HepG2 (cell line): ENCODE results near the gene PRKG1. TPM values are rescaled to one million over a fixed set of nuclear protein-coding genes. Genes with fewer than 3 reads are reported as not detected.
A peak's percentile ranks its signal among the peaks of the same experiment; 100 is the strongest.

Source experiments
- ARID4A ChIP-seq: sonication (generic); formaldehyde crosslinking; IDR thresholded peaks from 2 replicates; pipeline ENCODE4 v1.5.0; 2020; ENCODE audit warnings: mild to moderate bottlenecking, missing genetic modification reagents, borderline replicate concordance
- ATF7 ChIP-seq, 2 experiments: fragments of 450-650 bp in 1 of 2; sonication (generic) in 1 of 2; formaldehyde crosslinking in 1 of 2; IDR thresholded peaks; 2 replicates each; pipeline versions ENCODE4 v1.4.0 to v1.6.1; 2016 to 2020; ENCODE audit warnings: antibody characterized with exemption in 1 of 2, mild to moderate bottlenecking in 1 of 2, missing genetic modification reagents in 1 of 2
- ATF7-NPFF ChIP-seq: sonication (generic); formaldehyde crosslinking; IDR thresholded peaks from 2 replicates; pipeline ENCODE4 v1.8.1; 2023; ENCODE audit warnings: mild to moderate bottlenecking, low read depth, missing genetic modification reagents, moderate library complexity
- FOXA3 ChIP-seq: IDR thresholded peaks from 2 replicates; pipeline ENCODE4 v1.6.1; 2016; ENCODE audit warnings: missing genetic modification reagents, missing compliant biosample characterization
- HNRNPUL1 ChIP-seq: fragments of 200-400 bp; formaldehyde crosslinking; IDR thresholded peaks from 2 replicates; pipeline ENCODE4 v1.6.1; 2017; ENCODE audit warnings: low read depth, mild to moderate bottlenecking, low read length, moderate library complexity
- KDM4B ChIP-seq: sonication (generic); formaldehyde crosslinking; IDR thresholded peaks from 2 replicates; pipeline ENCODE4 v1.4.0; 2020; ENCODE audit warnings: missing genetic modification reagents
- KDM5A ChIP-seq: fragments of 200-600 bp; sonication (generic); IDR thresholded peaks from 2 replicates; pipeline ENCODE4 v1.7.0; 2018; ENCODE audit warnings: antibody characterized with exemption, mild to moderate bottlenecking, low read length, borderline replicate concordance
- MATR3 ChIP-seq: sonication (generic); formaldehyde crosslinking; IDR thresholded peaks from 2 replicates; pipeline ENCODE4 v1.4.0; 2020; ENCODE audit warnings: missing genetic modification reagents
- MBNL3 ChIP-seq: fragments of 250-450 bp; sonication (Bioruptor Pico); conservative IDR thresholded peaks from 2 replicates; pipeline ENCODE4 v1.8.0; 2022; ENCODE audit warnings: mild to moderate bottlenecking, inconsistent platforms
- NFIC ChIP-seq: IDR thresholded peaks from 2 replicates; pipeline ENCODE4 v1.6.1; 2012; ENCODE audit warnings: mild to moderate bottlenecking, low read length, inconsistent platforms
- YY1 ChIP-seq: IDR thresholded peaks from 2 replicates; pipeline ENCODE4 v1.6.1; 2011; ENCODE audit warnings: low read length, low read depth, moderate library complexity, mild to moderate bottlenecking; ENCODE audit not compliant: insufficient read depth, insufficient replicate concordance
- ZC3H4 ChIP-seq: sonication (generic); formaldehyde crosslinking; IDR thresholded peaks from 2 replicates; pipeline ENCODE4 v1.4.0; 2020; ENCODE audit warnings: missing genetic modification reagents, borderline replicate concordance
- ZIK1 ChIP-seq: sonication (generic); formaldehyde crosslinking; IDR thresholded peaks from 2 replicates; pipeline ENCODE4 v1.5.0; 2020; ENCODE audit warnings: mild to moderate bottlenecking, low read depth, missing genetic modification reagents, borderline replicate concordance
- ZNF18 ChIP-seq: sonication (generic); formaldehyde crosslinking; IDR thresholded peaks from 2 replicates; pipeline ENCODE4 v1.8.0; 2022; ENCODE audit warnings: mild to moderate bottlenecking, missing genetic modification reagents; ENCODE audit not compliant: insufficient replicate concordance
- ZNF230 ChIP-seq: sonication (generic); formaldehyde crosslinking; IDR thresholded peaks from 2 replicates; pipeline ENCODE4 v1.4.0; 2020; ENCODE audit warnings: mild to moderate bottlenecking, missing genetic modification reagents
- ZNF335 ChIP-seq: sonication (generic); formaldehyde crosslinking; IDR thresholded peaks from 2 replicates; pipeline ENCODE4 v1.4.0; 2020; ENCODE audit warnings: missing genetic modification reagents
- ZNF670 ChIP-seq: sonication (generic); formaldehyde crosslinking; IDR thresholded peaks from 2 replicates; pipeline ENCODE4 v1.8.0; 2022; ENCODE audit warnings: mild to moderate bottlenecking, missing genetic modification reagents, borderline replicate concordance
- polyA plus RNA-seq, 8 experiments: library from polyadenylated mRNA; depleted of rRNA in 3 of 8; stranded (reverse) in 7 of 8; unstranded in 1 of 8; fragments of >200 nt; fragmentation: Illumina TruSeq in 4 of 8; extraction: Trizol in 4 of 8; gene quantifications; 2 replicates each; pipeline versions ENCODE4 v1.2.1 to v1.2.3, GENCODE V29; 2011 to 2016; ENCODE audit warnings: low read depth in 4 of 8, missing spikeins in 1 of 8, mixed read lengths in 1 of 8; ENCODE audit not compliant: insufficient read depth in 1 of 8
- total RNA-seq, 5 experiments: library from RNA; depleted of rRNA; stranded (reverse); fragments of >200 nt; fragmentation: Illumina TruSeq; extraction: Trizol; gene quantifications; 2 replicates each; pipeline ENCODE4 v1.2.3, GENCODE V29; 2016; ENCODE audit warnings: low read depth in 1 of 5
- TF ChIP-seq, protein P1 (sequence below): sonication (generic); formaldehyde crosslinking; IDR thresholded peaks from 2 replicates; pipeline ENCODE4 v1.4.0; 2020; ENCODE audit warnings: missing genetic modification reagents

PRKG1 gene
- total and polyA plus RNA-seq, 2 of the 13 experiments (the other 11 are each of a cell fraction or from before 2014, with no cell fraction given), result 0.01 TPM; not detected in 1

GRCh38 chr10:52212802-52213201 is 1138.5 kb downstream of the PRKG1 start (continued):
- TF ChIP-seq MATR3 (CRISPR knock-in tag) (no peak), ATF7 (IDR thresholded peaks at IDR 0.05) (no peak), ATF7 (CRISPR knock-in tag; IDR thresholded peaks at IDR 0.05) (no peak), KDM5A (no peak), MBNL3 (CRISPR knock-in tag) (no peak), ARID4A (CRISPR knock-in tag) (no peak), ZNF670 (CRISPR knock-in tag) (no peak), HNRNPUL1 (no peak), ZNF230 (CRISPR knock-in tag) (no peak), ATF7-NPFF (CRISPR knock-in tag) (no peak), ZC3H4 (CRISPR knock-in tag) (no peak), NFIC (peak; percentile 19; the same call in 1 of the 2 replicates), ZIK1 (CRISPR knock-in tag) (no peak), FOXA3 (0 out of 2 replicates have a peak, but pooled peaks have one; percentile 25), ZNF18 (CRISPR knock-in tag) (no peak), KDM4B (no peak), ZNF335 (CRISPR knock-in tag) (no peak), YY1 (no peak)
- TF ChIP-seq, protein P1, sequence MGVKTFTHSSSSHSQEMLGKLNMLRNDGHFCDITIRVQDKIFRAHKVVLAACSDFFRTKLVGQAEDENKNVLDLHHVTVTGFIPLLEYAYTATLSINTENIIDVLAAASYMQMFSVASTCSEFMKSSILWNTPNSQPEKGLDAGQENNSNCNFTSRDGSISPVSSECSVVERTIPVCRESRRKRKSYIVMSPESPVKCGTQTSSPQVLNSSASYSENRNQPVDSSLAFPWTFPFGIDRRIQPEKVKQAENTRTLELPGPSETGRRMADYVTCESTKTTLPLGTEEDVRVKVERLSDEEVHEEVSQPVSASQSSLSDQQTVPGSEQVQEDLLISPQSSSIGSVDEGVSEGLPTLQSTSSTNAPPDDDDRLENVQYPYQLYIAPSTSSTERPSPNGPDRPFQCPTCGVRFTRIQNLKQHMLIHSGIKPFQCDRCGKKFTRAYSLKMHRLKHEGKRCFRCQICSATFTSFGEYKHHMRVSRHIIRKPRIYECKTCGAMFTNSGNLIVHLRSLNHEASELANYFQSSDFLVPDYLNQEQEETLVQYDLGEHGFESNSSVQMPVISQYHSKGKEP (CRISPR knock-in tag), result no peak
